Right ventricle myocardium superior (tissue), 1 donor: ENCODE data around the gene CAMKMT. TPM values are rescaled to one million over a fixed set of nuclear protein-coding genes. Genes with fewer than 3 reads are reported as not detected.

ENCODE experiments used
- ATAC-seq: fragments of 200-7000 bp; cut with Tn5 transposase; one replicate; pipeline ENCODE4 v1.9.1; 2020; ENCODE audit warnings: mild to moderate bottlenecking; ENCODE audit not compliant: poor library complexity
- DNase-seq: peaks from one replicate; pipeline ENCODE4 v3.0.0-alpha.2; 2020
- intact Hi-C: fragments of 100-400 bp; cut with DNase I; formaldehyde crosslinking; loops from one replicate; pipeline ENCODE4 v1.11.2; 2022
- total RNA-seq: library from RNA; stranded (reverse); fragmentation: NEBNext Ultra II Directional; extraction: Animal tissue kit (Norgen Biotek cat#: 25700); gene quantifications from one replicate; pipeline ENCODE4 v1.2.1, GENCODE V29; 2021
- donor health status: DM: no; HTN: yes; CAD: no; lungs with severe emphysema.

CAMKMT gene
- total RNA-seq, 1 donor from 2014 or later, result 5.1 TPM

- DNase-seq (no peak), ATAC-seq (no peak)
- intact Hi-C loops, result no loop called here
Observed at GRCh38 chr2:44429034-44429433, 67.3 kb downstream of the CAMKMT start.

GRCh38 chr2:44430342-44430741, 68.6 kb downstream of the CAMKMT start:
- ATAC-seq (no peak), DNase-seq (no peak)
- intact Hi-C loops, result no loop called here

- ATAC-seq (no peak), DNase-seq (no peak)
- intact Hi-C loops, result no loop called here
Observed at GRCh38 chr2:44433895-44434294, 72.1 kb downstream of the CAMKMT start.

- intact Hi-C loops, result no loop called here
- no peak for ATAC-seq
- DNase-seq, result no peak
Observed at GRCh38 chr2:44441200-44441599, 79.5 kb downstream of the CAMKMT start.

- ATAC-seq, result no peak
- DNase-seq, result no peak
- intact Hi-C loops, result no loop called here
Observed at GRCh38 chr2:44442019-44442418, 80.3 kb downstream of the CAMKMT start.

GRCh38 chr2:44443517-44443916, 81.8 kb downstream of the CAMKMT start:
- ATAC-seq, result no peak
- intact Hi-C loops, result no loop called here

GRCh38 chr2:44444881-44445280, 83.1 kb downstream of the CAMKMT start:
- intact Hi-C loops, result no loop called here
- no peak for ATAC-seq

More at GRCh38 chr2:44443517-44443916, 81.8 kb downstream of the CAMKMT start:
- DNase-seq, result no peak

GRCh38 chr2:44448860-44449527, 87.2 kb downstream of the CAMKMT start:
- DNase-seq (no peak), ATAC-seq (no peak)
- intact Hi-C loops, result no loop called here

More at GRCh38 chr2:44444881-44445280, 83.1 kb downstream of the CAMKMT start:
- no peak for DNase-seq

- DNase-seq (no peak), ATAC-seq (no peak)
- intact Hi-C loops, result no loop called here
Observed at GRCh38 chr2:44450082-44450481, 88.3 kb downstream of the CAMKMT start.

GRCh38 chr2:44450806-44451205, 89.1 kb downstream of the CAMKMT start:
- ATAC-seq, result no peak
- intact Hi-C loops, result no loop called here
- no peak for DNase-seq

- intact Hi-C loops, result no loop called here
- no peak for ATAC-seq
- DNase-seq, result no peak
Observed at GRCh38 chr2:44452069-44452583, 90.4 kb downstream of the CAMKMT start.

GRCh38 chr2:44453259-44453658, 91.5 kb downstream of the CAMKMT start:
- DNase-seq, result no peak
- no peak for ATAC-seq
- intact Hi-C loops, result no loop called here

GRCh38 chr2:44455877-44456276, 94.1 kb downstream of the CAMKMT start:
- ATAC-seq, result no peak
- intact Hi-C loops, result no loop called here
- DNase-seq, result no peak

GRCh38 chr2:44456946-44457345, 95.2 kb downstream of the CAMKMT start:
- intact Hi-C loops, result no loop called here
- ATAC-seq, result no peak

GRCh38 chr2:44459739-44460138, 98.0 kb downstream of the CAMKMT start:
- DNase-seq, result no peak
- intact Hi-C loops, result no loop called here
- ATAC-seq, result no peak

More at GRCh38 chr2:44456946-44457345, 95.2 kb downstream of the CAMKMT start:
- DNase-seq, result no peak

- intact Hi-C loops, result no loop called here
- ATAC-seq, result no peak
- no peak for DNase-seq
Observed at GRCh38 chr2:44462934-44463849, 101.4 kb downstream of the CAMKMT start.

GRCh38 chr2:44464437-44464836, 102.7 kb downstream of the CAMKMT start:
- intact Hi-C loops, result no loop called here
- no peak for ATAC-seq
- no peak for DNase-seq

- DNase-seq (no peak), ATAC-seq (no peak)
- intact Hi-C loops, result no loop called here
Observed at GRCh38 chr2:44470151-44470550, 108.4 kb downstream of the CAMKMT start.

- ATAC-seq, result no peak
- intact Hi-C loops, result loop anchor here (2.0 to 5.0 kb wide), 2 partner anchors 239 to 477 kb away; no protein-coding TSS in a partner anchor
- no peak for DNase-seq
Observed at GRCh38 chr2:44477657-44478414, 116.1 kb downstream of the CAMKMT start.
